HEK293 (cell line): ENCODE measurements around the gene MAP7.

ENCODE experiments used
- ELK4 ChIP-seq: IDR thresholded peaks from 2 replicates; pipeline ENCODE4 v1.6.1; 2011; ENCODE audit warnings: mild to moderate bottlenecking, low read depth, low read length, borderline replicate concordance
- KLF1 ChIP-seq: fragments of 450-650 bp; formaldehyde crosslinking; IDR thresholded peaks from 2 replicates; pipeline ENCODE4 v1.5.1; 2016; ENCODE audit warnings: missing biosample characterization, missing genetic modification characterization
- ZBTB6 ChIP-seq: fragments of 450-650 bp; formaldehyde crosslinking; IDR thresholded peaks from 2 replicates; pipeline ENCODE4 v1.5.1; 2017; ENCODE audit warnings: missing biosample characterization, missing genetic modification characterization
- ZFP3 ChIP-seq: fragments of 450-650 bp; formaldehyde crosslinking; IDR thresholded peaks from 2 replicates; pipeline ENCODE4 v1.5.1; 2016; ENCODE audit warnings: low read depth, missing biosample characterization, missing genetic modification characterization
- ZNF202 ChIP-seq: fragments of 450-650 bp; formaldehyde crosslinking; IDR thresholded peaks from 2 replicates; pipeline ENCODE4 v1.5.1; 2016; ENCODE audit warnings: missing biosample characterization, missing genetic modification characterization, borderline replicate concordance
- ZNF302 ChIP-seq: fragments of 450-650 bp; formaldehyde crosslinking; IDR thresholded peaks from 2 replicates; pipeline ENCODE4 v1.5.1; 2016; ENCODE audit warnings: missing biosample characterization, missing genetic modification characterization, low read depth
- ZNF341 ChIP-seq: fragments of 450-650 bp; formaldehyde crosslinking; IDR thresholded peaks from 2 replicates; pipeline ENCODE4; 2016; ENCODE audit warnings: low read depth, missing biosample characterization, missing genetic modification characterization
- ZSCAN23 ChIP-seq: fragments of 450-650 bp; formaldehyde crosslinking; IDR thresholded peaks from 2 replicates; pipeline ENCODE4 v1.5.1; 2016; ENCODE audit warnings: missing biosample characterization, missing genetic modification characterization
- TF ChIP-seq, protein P1 (sequence below): fragments of 450-650 bp; formaldehyde crosslinking; IDR thresholded peaks from 2 replicates; pipeline ENCODE4 v1.5.1; 2016; ENCODE audit warnings: missing biosample characterization, missing genetic modification characterization, borderline replicate concordance
- TF ChIP-seq, protein P2 (sequence below): fragments of 450-650 bp; formaldehyde crosslinking; IDR thresholded peaks from 2 replicates; pipeline ENCODE4 v1.5.1; 2016; ENCODE audit warnings: missing biosample characterization, missing genetic modification characterization

DNA sequence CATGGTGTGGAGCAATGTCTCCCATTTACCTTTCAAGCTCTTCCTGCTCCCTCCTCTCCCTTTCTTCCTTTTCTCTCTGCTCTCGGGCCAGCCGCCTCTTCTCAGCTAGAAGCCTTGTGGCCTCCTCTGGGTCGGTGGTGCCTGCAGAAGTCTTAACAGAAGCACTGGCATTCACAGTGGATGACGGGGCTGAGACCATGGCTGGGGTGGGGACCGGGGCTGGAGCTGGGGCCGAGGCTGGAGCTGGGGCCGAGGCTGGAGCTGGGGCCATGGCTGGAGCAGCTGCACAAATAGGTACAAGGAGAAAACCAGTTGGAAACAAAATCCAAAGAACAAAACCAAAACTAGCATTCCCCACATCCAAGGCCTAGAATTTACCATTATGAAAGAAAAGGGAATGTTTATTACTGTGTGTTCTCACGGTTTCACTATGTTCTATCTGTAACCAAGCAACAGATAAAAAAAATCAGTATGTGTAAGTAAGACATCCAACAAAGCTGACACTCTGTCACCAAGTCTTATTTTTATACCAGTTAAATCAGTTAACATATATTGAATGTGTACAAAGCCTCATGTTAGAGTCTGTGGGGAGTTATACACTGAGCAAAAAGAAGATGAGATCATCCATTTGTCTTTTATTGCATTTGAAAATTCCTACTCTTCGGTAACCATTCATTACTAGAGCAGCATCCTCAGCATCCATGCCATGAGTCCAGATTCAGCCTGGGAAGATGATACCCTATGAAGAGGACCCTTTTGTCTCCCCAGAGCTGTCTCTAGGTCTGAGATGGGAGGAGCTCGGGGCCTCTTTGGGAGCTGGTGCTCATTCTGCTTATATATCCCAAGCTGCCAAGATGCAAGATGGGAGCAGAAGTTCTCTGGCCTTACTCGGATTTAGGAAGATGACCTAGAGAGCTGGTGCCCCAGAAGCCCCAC is 187.5 kb downstream of the MAP7 start:
- TF ChIP-seq, protein P1, sequence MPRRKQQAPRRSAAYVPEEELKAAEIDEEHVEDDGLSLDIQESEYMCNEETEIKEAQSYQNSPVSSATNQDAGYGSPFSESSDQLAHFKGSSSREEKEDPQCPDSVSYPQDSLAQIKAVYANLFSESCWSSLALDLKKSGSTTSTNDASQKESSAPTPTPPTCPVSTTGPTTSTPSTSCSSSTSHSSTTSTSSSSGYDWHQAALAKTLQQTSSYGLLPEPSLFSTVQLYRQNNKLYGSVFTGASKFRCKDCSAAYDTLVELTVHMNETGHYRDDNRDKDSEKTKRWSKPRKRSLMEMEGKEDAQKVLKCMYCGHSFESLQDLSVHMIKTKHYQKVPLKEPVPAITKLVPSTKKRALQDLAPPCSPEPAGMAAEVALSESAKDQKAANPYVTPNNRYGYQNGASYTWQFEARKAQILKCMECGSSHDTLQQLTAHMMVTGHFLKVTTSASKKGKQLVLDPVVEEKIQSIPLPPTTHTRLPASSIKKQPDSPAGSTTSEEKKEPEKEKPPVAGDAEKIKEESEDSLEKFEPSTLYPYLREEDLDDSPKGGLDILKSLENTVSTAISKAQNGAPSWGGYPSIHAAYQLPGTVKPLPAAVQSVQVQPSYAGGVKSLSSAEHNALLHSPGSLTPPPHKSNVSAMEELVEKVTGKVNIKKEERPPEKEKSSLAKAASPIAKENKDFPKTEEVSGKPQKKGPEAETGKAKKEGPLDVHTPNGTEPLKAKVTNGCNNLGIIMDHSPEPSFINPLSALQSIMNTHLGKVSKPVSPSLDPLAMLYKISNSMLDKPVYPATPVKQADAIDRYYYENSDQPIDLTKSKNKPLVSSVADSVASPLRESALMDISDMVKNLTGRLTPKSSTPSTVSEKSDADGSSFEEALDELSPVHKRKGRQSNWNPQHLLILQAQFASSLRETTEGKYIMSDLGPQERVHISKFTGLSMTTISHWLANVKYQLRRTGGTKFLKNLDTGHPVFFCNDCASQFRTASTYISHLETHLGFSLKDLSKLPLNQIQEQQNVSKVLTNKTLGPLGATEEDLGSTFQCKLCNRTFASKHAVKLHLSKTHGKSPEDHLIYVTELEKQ (tag by site-specific recombination): no peak
- TF ChIP-seq KLF1 (no peak), ZFP3 (no peak), ZNF202 (tag by site-specific recombination) (no peak), ZNF341 (no peak), ZSCAN23 (tag by site-specific recombination) (no peak), ELK4 (no peak), ZNF302 (tag by site-specific recombination) (no peak), ZBTB6 (tag by site-specific recombination) (no peak)
- TF ChIP-seq, protein P2, sequence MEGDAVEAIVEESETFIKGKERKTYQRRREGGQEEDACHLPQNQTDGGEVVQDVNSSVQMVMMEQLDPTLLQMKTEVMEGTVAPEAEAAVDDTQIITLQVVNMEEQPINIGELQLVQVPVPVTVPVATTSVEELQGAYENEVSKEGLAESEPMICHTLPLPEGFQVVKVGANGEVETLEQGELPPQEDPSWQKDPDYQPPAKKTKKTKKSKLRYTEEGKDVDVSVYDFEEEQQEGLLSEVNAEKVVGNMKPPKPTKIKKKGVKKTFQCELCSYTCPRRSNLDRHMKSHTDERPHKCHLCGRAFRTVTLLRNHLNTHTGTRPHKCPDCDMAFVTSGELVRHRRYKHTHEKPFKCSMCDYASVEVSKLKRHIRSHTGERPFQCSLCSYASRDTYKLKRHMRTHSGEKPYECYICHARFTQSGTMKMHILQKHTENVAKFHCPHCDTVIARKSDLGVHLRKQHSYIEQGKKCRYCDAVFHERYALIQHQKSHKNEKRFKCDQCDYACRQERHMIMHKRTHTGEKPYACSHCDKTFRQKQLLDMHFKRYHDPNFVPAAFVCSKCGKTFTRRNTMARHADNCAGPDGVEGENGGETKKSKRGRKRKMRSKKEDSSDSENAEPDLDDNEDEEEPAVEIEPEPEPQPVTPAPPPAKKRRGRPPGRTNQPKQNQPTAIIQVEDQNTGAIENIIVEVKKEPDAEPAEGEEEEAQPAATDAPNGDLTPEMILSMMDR (tag by site-specific recombination): no peak
